ENCODE measurements around the gene PDE4D. TPM values are rescaled to one million over a fixed set of nuclear protein-coding genes. Genes with fewer than 3 reads are reported as not detected.

PDE4D gene
- total RNA-seq, 1 experiment from 2014 or later, result 2.1 TPM

- Histone ChIP-seq H4K5ac (ENCODE audit: insufficient read length, low read depth, low read length) (no peak overlapping the region), H3K4ac (ENCODE audit: low read depth, low read length) (no peak overlapping the region), H2BK5ac (ENCODE audit: insufficient read length, low read length) (no peak overlapping the region), H2BK12ac (ENCODE audit: insufficient read length, low read depth, low read length) (no peak overlapping the region), H2AFZ (ENCODE audit: low read length) (no peak overlapping the region), H3K4me1 (ENCODE audit: insufficient read depth, low read length) (no peaks in the 10 kb centered on the region), H3K79me1 (ENCODE audit: insufficient read depth, low read depth, low read length, poor library complexity, severe bottlenecking) (no peaks in the 10 kb centered on the region), H2AK5ac (ENCODE audit: insufficient read length, low read length) (no peak overlapping the region), H4K91ac (ENCODE audit: insufficient read length, low read depth, low read length) (no peak overlapping the region), H3K56ac (ENCODE audit: insufficient read length, low read depth, low read length) (no peak overlapping the region), H3K23me2 (ENCODE audit: insufficient read length, low read depth, low read length, poor library complexity, severe bottlenecking) (no peaks in the 10 kb centered on the region), H3T11ph (ENCODE audit: low read length) (no peak overlapping the region), H3K9ac (ENCODE audit: extremely low read depth, insufficient read length, low read length) (no peak overlapping the region), H4K20me1 (ENCODE audit: control insufficient read depth, insufficient read depth, insufficient read length) (no peaks in the 10 kb centered on the region), H3K14ac (ENCODE audit: insufficient read depth, low read length) (no peak overlapping the region), H3K27me3 (ENCODE audit: insufficient read depth, low read length) (no peaks in the 10 kb centered on the region), H3K79me2 (ENCODE audit: insufficient read depth, low read length) (no peaks in the 10 kb centered on the region), H3K23ac (ENCODE audit: insufficient read length, low read depth, low read length) (no peak overlapping the region), H3K27ac (ENCODE audit: insufficient read length, low read depth, low read length) (no peak overlapping the region), H3K18ac (ENCODE audit: insufficient read length, low read depth, low read length) (no peak overlapping the region), H2BK120ac (ENCODE audit: low read depth, low read length, poor library complexity, severe bottlenecking) (no peak overlapping the region), H3K4me2 (ENCODE audit: insufficient read depth, insufficient read length, low read length) (no peak overlapping the region), H2BK20ac (ENCODE audit: low read depth, low read length, poor library complexity, severe bottlenecking) (no peak overlapping the region), H2BK15ac (ENCODE audit: low read depth, low read length) (no peak overlapping the region), H3K9me3 (ENCODE audit: control insufficient read depth, low read depth, low read length) (no peaks in the 10 kb centered on the region), H4K8ac (replicated peaks; ENCODE audit: insufficient read length, low read depth, low read length) (no peak overlapping the region)
- Mint-ChIP-seq H3K27ac (no peak overlapping the region), H3K9me3 (no peaks in the 10 kb centered on the region), H3K27me3 (ENCODE audit: low read depth) (peaks cover 1% of the 10 kb centered on the region), H3K4me3 (no peak overlapping the region), H3K36me3 (ENCODE audit: insufficient read depth in 1 of 3, low read depth in 3 of 3) (no peaks in the 10 kb centered on the region), H3K4me1 (no peaks in the 10 kb centered on the region)
- no peak for DNase-seq
- TF ChIP-seq, protein P1, sequence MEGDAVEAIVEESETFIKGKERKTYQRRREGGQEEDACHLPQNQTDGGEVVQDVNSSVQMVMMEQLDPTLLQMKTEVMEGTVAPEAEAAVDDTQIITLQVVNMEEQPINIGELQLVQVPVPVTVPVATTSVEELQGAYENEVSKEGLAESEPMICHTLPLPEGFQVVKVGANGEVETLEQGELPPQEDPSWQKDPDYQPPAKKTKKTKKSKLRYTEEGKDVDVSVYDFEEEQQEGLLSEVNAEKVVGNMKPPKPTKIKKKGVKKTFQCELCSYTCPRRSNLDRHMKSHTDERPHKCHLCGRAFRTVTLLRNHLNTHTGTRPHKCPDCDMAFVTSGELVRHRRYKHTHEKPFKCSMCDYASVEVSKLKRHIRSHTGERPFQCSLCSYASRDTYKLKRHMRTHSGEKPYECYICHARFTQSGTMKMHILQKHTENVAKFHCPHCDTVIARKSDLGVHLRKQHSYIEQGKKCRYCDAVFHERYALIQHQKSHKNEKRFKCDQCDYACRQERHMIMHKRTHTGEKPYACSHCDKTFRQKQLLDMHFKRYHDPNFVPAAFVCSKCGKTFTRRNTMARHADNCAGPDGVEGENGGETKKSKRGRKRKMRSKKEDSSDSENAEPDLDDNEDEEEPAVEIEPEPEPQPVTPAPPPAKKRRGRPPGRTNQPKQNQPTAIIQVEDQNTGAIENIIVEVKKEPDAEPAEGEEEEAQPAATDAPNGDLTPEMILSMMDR (conservative IDR thresholded peaks at IDR 0.05), result no peak
- WGBS (ENCODE audit: extremely low coverage, insufficient read length, low lambda C conversion rate), result no CpG with 5 or more reads among the region's 3 CpGs
Measured at GRCh38 chr5:59251627-59252026, 641.9 kb downstream of the PDE4D start.
